GM12872 (cell line): Measurements from ENCODE around the gene SCARF2.

Experiments
- CTCF ChIP-seq: IDR thresholded peaks from 3 replicates; pipeline ENCODE4 v1.5.1; 2011; ENCODE audit warnings: low read depth, mild to moderate bottlenecking, low read length, moderate library complexity; ENCODE audit not compliant: insufficient read depth

Gene SCARF2

GRCh38 chr22:20446383-20446970, 8.9 kb upstream of the SCARF2 start:
- no peak for TF ChIP-seq CTCF

- TF ChIP-seq CTCF: no peak
These were observed 6.7 kb upstream of the SCARF2 start for GRCh38 chr22:20444325-20444724.

GRCh38 chr22:20442485-20443284, 5.1 kb upstream of the SCARF2 start:
- no peak for TF ChIP-seq CTCF

- TF ChIP-seq CTCF: no peak
These were observed 4.2 kb upstream of the SCARF2 start for GRCh38 chr22:20441631-20442484.

- no peak for TF ChIP-seq CTCF
These were observed 3.3 kb upstream of the SCARF2 start for GRCh38 chr22:20440637-20441591.

- no peak for TF ChIP-seq CTCF
These were observed 2.4 kb upstream of the SCARF2 start for GRCh38 chr22:20439928-20440575.
